Measurements from ENCODE around the gene OR56B1.
"Not testable (repeated sequence)": the region's sequence is repeated elsewhere in the genome, so short reads cannot be mapped to it uniquely, and the experiment has no call there.

OR56B1 gene

GRCh38 chr11:5736396-5736795 is at the start of gene OR56B1:
Gene OR56B1 (plus strand): TSS chr11:5736448. CDS start chr11:5736517, 69 bp downstream.
- DNase-seq: no peak

- DNase-seq: no peak
Observed at GRCh38 chr11:5688482-5688881, 47.8 kb upstream of the OR56B1 start.

GRCh38 chr11:5689551-5689983 is 46.7 kb upstream of the OR56B1 start, which contains the start of gene TRIM22:
Gene TRIM22 (plus strand): TSS chr11:5689790. CDS start chr11:5696233, 6,443 bp downstream.
- peak; percentile 30 for DNase-seq

GRCh38 chr11:5690216-5690615 is 46.0 kb upstream of the OR56B1 start:
- DNase-seq: no peak

GRCh38 chr11:5690736-5691135 is 45.5 kb upstream of the OR56B1 start:
- DNase-seq: no peak

- not testable (repeated sequence) for DNase-seq
Observed at GRCh38 chr11:5691238-5691963, 44.8 kb upstream of the OR56B1 start.

- DNase-seq: no peak
Observed at GRCh38 chr11:5691964-5692361, 44.3 kb upstream of the OR56B1 start.

- DNase-seq: no peak
Observed at GRCh38 chr11:5694642-5695041, 41.6 kb upstream of the OR56B1 start.

- no peak for DNase-seq
Observed at GRCh38 chr11:5695580-5695979, 40.7 kb upstream of the OR56B1 start.

- no peak for DNase-seq
Observed at GRCh38 chr11:5696210-5696609, 40.0 kb upstream of the OR56B1 start.

GRCh38 chr11:5698281-5698680 is 38.0 kb upstream of the OR56B1 start:
- no peak for DNase-seq

- DNase-seq: no peak
Observed at GRCh38 chr11:5700421-5701054, 35.7 kb upstream of the OR56B1 start.

GRCh38 chr11:5701055-5701577 is 35.1 kb upstream of the OR56B1 start:
- no peak for DNase-seq

- no peak for DNase-seq
Observed at GRCh38 chr11:5703741-5704536, 32.3 kb upstream of the OR56B1 start.

- no peak for DNase-seq
Observed at GRCh38 chr11:5705688-5706087, 30.6 kb upstream of the OR56B1 start.

GRCh38 chr11:5712507-5712906 is 23.7 kb upstream of the OR56B1 start:
- DNase-seq: no peak

- no peak for DNase-seq
Observed at GRCh38 chr11:5713695-5714094, 22.6 kb upstream of the OR56B1 start.

GRCh38 chr11:5716518-5716917 is 19.7 kb upstream of the OR56B1 start:
- not testable (repeated sequence) for DNase-seq

- DNase-seq: no peak
Observed at GRCh38 chr11:5719703-5720495, 16.3 kb upstream of the OR56B1 start.

GRCh38 chr11:5722622-5723021 is 13.6 kb upstream of the OR56B1 start:
- no peak for DNase-seq

- DNase-seq: no peak
Observed at GRCh38 chr11:5726351-5726750, 9.9 kb upstream of the OR56B1 start.

GRCh38 chr11:5727691-5728090 is 8.6 kb upstream of the OR56B1 start:
- no peak for DNase-seq

- no peak for DNase-seq
Observed at GRCh38 chr11:5737091-5737490, 843 bp downstream of the OR56B1 start.
